CD4-positive, alpha-beta T cell (primary cell): ENCODE data around the gene CASP4. TPM values are rescaled to one million over a fixed set of nuclear protein-coding genes. Genes with fewer than 3 reads are reported as not detected.

Source experiments
- ATAC-seq: fragments of 200-7000 bp; cut with Tn5 transposase; one replicate; pipeline ENCODE4 v1.10.0; 2022; ENCODE audit warnings: mild to moderate bottlenecking; ENCODE audit not compliant: poor library complexity
- CTCF ChIA-PET: fragments of 350-600 bp; sonication (Branson Sonifier 250); formaldehyde crosslinking; loops from one replicate; lab custom pipeline; 2021; ENCODE audit warnings: antibody characterized with exemption, inconsistent platforms; lab: Charles Lee
- POLR2A ChIA-PET: fragments of 350-600 bp; sonication (Branson Sonifier 250); formaldehyde crosslinking; loops from one replicate; lab custom pipeline; 2021; ENCODE audit warnings: antibody characterized with exemption, inconsistent platforms; lab: Charles Lee
- DNase-seq, 14 experiments: peaks; one replicate each; pipeline ENCODE4 v3.0.0-alpha.2; 2013 to 2020; ENCODE audit warnings: mixed read lengths in 2 of 14
- H3K27ac ChIP-seq, 2 donors: one replicate each; pipeline versions ENCODE4 v1.5.1 to v1.7.0; 2013; ENCODE audit warnings: low read length in 2 of 2, low read depth in 1 of 2, mild to moderate bottlenecking in 1 of 2
- H3K27me3 ChIP-seq, 2 experiments: 1 replicate in 1 of 2; 2 replicates in 1 of 2; pipeline versions ENCODE4 v1.6.1 to v1.7.0; 2013; ENCODE audit warnings: low read length in 2 of 2, control low read depth in 1 of 2, mild to moderate bottlenecking in 1 of 2, moderate library complexity in 1 of 2; ENCODE audit not compliant: insufficient read depth in 2 of 2, control insufficient read depth in 1 of 2
- H3K36me3 ChIP-seq: one replicate; pipeline ENCODE4 v1.6.1; 2013; ENCODE audit warnings: low read length, control low read depth; ENCODE audit not compliant: insufficient read depth
- H3K4me1 ChIP-seq: one replicate; pipeline ENCODE4 v1.6.1; 2013; ENCODE audit warnings: low read length, control low read depth; ENCODE audit not compliant: insufficient read depth
- H3K4me3 ChIP-seq: one replicate; pipeline ENCODE4 v1.5.1; 2013; ENCODE audit warnings: mild to moderate bottlenecking, low read length, moderate library complexity
- H3K9me3 ChIP-seq, 2 experiments: 1 replicate in 1 of 2; 2 replicates in 1 of 2; pipeline versions ENCODE4 v1.6.1 to v1.7.0; 2013; ENCODE audit warnings: low read length in 2 of 2, mild to moderate bottlenecking in 2 of 2, control low read depth in 1 of 2, moderate library complexity in 1 of 2; ENCODE audit not compliant: control insufficient read depth in 1 of 2, insufficient read depth in 1 of 2
- H3K27ac Mint-ChIP-seq: one replicate; pipeline ENCODE4 v1.8.0; 2020; ENCODE audit warnings: mixed read lengths
- H3K27me3 Mint-ChIP-seq: one replicate; pipeline ENCODE4 v1.8.0; 2021; ENCODE audit warnings: mixed read lengths
- H3K36me3 Mint-ChIP-seq: one replicate; pipeline ENCODE4 v1.8.0; 2021; ENCODE audit warnings: low read depth, mixed read lengths
- H3K4me1 Mint-ChIP-seq: one replicate; pipeline ENCODE4 v1.8.0; 2021; ENCODE audit warnings: low read depth, mixed read lengths
- H3K4me3 Mint-ChIP-seq: one replicate; pipeline ENCODE4 v1.8.0; 2020; ENCODE audit warnings: mild to moderate bottlenecking, mixed read lengths
- H3K9me3 Mint-ChIP-seq: one replicate; pipeline ENCODE4 v1.8.0; 2020; ENCODE audit warnings: mixed read lengths
- CTCF ChIP-seq: fragments of 200-600 bp; IDR thresholded peaks from one replicate; pipeline ENCODE4 v1.8.0; 2022; ENCODE audit warnings: antibody characterized with exemption, mild to moderate bottlenecking
- intact Hi-C, 2 experiments: fragments of 100-400 bp; cut with DNase I in 1 of 2; cut with micrococcal nuclease in 1 of 2; formaldehyde crosslinking; loops; one replicate each; pipeline versions ENCODE4 v1.15.1 to v1.9.0; 2023 to 2025; cut with DNase I, micrococcal nuclease
- total RNA-seq, 174 experiments: library from RNA in 2 of 174; stranded (reverse) in 2 of 174; gene quantifications; one replicate each; pipeline ENCODE4 v1.2.3 and lab custom pipeline; 2021 to 2026

Gene CASP4
- total RNA-seq, 2 experiments from 2014 or later: 54.3 to 56.3 TPM

- H3K4me1 ChIP-seq: peaks cover 10% of the 10 kb centered on the region
- H3K36me3 ChIP-seq: no peaks in the 10 kb centered on the region
- H3K36me3 Mint-ChIP-seq: peaks cover 4% of the 10 kb centered on the region
- ChIA-PET POLR2A (interaction anchor here (1.0 to 3.0 kb wide), 4 partner anchors 10 to 212 kb away, joined by 3 to 8 read pairs (median 8); no protein-coding TSS in a partner anchor), CTCF (interaction anchor here (0.9 to 1.4 kb wide), 2 partner anchors 12 to 19 kb away, joined by 3 to 4 read pairs; no protein-coding TSS in a partner anchor)
- H3K4me1 Mint-ChIP-seq: peaks cover 65% of the 10 kb centered on the region
- no peaks in the 10 kb centered on the region for H3K27me3 ChIP-seq
- intact Hi-C loops: no loop called here
- no peak for TF ChIP-seq CTCF
- DNase-seq (peak in 3 of 14 experiments; percentile 48 to 69 (median 50)), ATAC-seq (peak; percentile 66)
- H3K27me3 Mint-ChIP-seq: no peaks in the 10 kb centered on the region
- peak overlapping the region; percentile 55 for H3K4me3 ChIP-seq
- H3K9me3 ChIP-seq: no peaks in the 10 kb centered on the region
- H3K9me3 Mint-ChIP-seq: peaks cover 3% of the 10 kb centered on the region
- peak overlapping the region; percentile 55 to 56 for H3K27ac ChIP-seq
- H3K4me3 Mint-ChIP-seq: peak overlapping the region; percentile 97
- peak overlapping the region; percentile 91 for H3K27ac Mint-ChIP-seq
Measured at GRCh38 chr11:104918113-104918824, 50.1 kb downstream of the CASP4 start.

GRCh38 chr11:104917271-104918112 is 50.9 kb downstream of the CASP4 start:
- H3K27me3 Mint-ChIP-seq: no peaks in the 10 kb centered on the region
- DNase-seq (peak in 2 of 14 experiments; percentile 8 to 11), ATAC-seq (peak; percentile 39)
- H3K27ac Mint-ChIP-seq: peak overlapping the region; percentile 91
- intact Hi-C loops: no loop called here
- peak overlapping the region; percentile 55 to 56 for H3K27ac ChIP-seq
- peak overlapping the region; percentile 97 for H3K4me3 Mint-ChIP-seq
- no peaks in the 10 kb centered on the region for H3K27me3 ChIP-seq
- H3K4me3 ChIP-seq: peak overlapping the region; percentile 55
- ChIA-PET CTCF (interaction anchor here (0.9 to 1.5 kb wide), 3 partner anchors 13 to 308 kb away, joined by 3 to 5 read pairs (median 4); no protein-coding TSS in a partner anchor), POLR2A (interaction anchor here (1.0 to 3.0 kb wide), 5 partner anchors 9 to 212 kb away, joined by 3 to 8 read pairs (median 7); no protein-coding TSS in a partner anchor)
- H3K36me3 Mint-ChIP-seq: peaks cover 3% of the 10 kb centered on the region
- H3K9me3 Mint-ChIP-seq: no peaks in the 10 kb centered on the region
- H3K36me3 ChIP-seq: no peaks in the 10 kb centered on the region
- TF ChIP-seq CTCF: no peak
- no peaks in the 10 kb centered on the region for H3K9me3 ChIP-seq
- H3K4me1 ChIP-seq: peaks cover 13% of the 10 kb centered on the region
- peaks cover 67% of the 10 kb centered on the region for H3K4me1 Mint-ChIP-seq

- Mint-ChIP-seq H3K4me1 (peaks cover 67% of the 10 kb centered on the region), H3K27me3 (no peaks in the 10 kb centered on the region), H3K27ac (peak overlapping the region; percentile 91), H3K36me3 (peaks cover 3% of the 10 kb centered on the region), H3K4me3 (peak overlapping the region; percentile 84), H3K9me3 (no peaks in the 10 kb centered on the region)
- no peaks in the 10 kb centered on the region for H3K36me3 ChIP-seq
- CTCF ChIA-PET: interaction anchor here (1.5 kb wide), 1 partner anchor 307 kb away, joined by 5 read pairs; no protein-coding TSS in a partner anchor
- intact Hi-C loops: no loop called here
- TF ChIP-seq CTCF: no peak
- peak overlapping the region in 1 of 2 donors; percentile 56 for H3K27ac ChIP-seq
- peak in 3 of 14 experiments; percentile 13 to 42 (median 22) for DNase-seq
- H3K27me3 ChIP-seq: no peaks in the 10 kb centered on the region
- ATAC-seq: peak; percentile 27
- no peaks in the 10 kb centered on the region for H3K9me3 ChIP-seq
- POLR2A ChIA-PET: interaction anchor here (0.6 to 3.0 kb wide), 4 partner anchors 8 to 211 kb away, joined by 3 to 8 read pairs (median 5); no protein-coding TSS in a partner anchor
- H3K4me3 ChIP-seq: peak overlapping the region; percentile 55
- peaks cover 13% of the 10 kb centered on the region for H3K4me1 ChIP-seq
Measured at GRCh38 chr11:104916442-104916841, 51.9 kb downstream of the CASP4 start.
